HK-2 (cell line): Measurements from ENCODE around the gene CGNL1.

Experiments
- DNase-seq: peaks from one replicate; pipeline ENCODE4 v3.0.0-alpha.2; 2018; ENCODE audit not compliant: unreplicated experiment

CGNL1 gene

DNA sequence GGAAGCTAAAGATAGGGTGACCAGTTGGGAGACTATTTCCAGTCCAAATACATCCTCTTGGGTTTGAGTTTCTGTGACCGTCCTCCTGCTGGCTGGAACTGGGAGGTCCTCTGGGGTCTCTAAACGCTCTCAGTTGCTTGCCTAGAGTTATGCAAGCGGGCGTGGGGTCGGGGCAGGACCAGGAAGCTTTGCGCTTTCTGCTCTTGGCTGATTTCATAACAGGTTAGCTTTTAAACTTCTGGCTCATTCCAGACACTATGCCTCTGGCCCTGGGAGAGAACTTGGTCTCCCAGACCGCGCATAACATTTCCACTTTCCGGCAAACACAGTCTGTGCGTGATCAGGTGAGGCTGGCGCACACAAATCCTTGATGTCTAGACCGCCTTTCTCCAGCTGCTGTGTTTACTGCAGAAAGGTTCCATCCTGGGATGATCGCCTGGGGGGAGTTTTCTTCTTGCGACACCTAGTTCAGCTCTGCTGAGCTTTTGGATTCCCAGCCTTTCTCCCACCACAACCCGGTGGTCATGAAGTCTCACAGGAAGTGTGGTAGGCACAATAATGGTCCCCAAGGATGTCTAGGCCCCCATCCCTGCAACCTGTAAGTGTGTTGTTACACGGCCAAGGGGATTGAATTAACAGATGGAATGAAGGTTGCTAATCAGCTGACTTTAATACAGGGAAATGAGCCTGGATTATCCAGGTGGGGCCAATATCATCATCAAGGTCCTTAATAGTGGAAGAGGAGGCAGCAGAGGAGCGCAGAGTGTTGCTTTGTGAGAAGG, 23.6 kb upstream of the CGNL1 start:
- DNase-seq: no peak

DNA sequence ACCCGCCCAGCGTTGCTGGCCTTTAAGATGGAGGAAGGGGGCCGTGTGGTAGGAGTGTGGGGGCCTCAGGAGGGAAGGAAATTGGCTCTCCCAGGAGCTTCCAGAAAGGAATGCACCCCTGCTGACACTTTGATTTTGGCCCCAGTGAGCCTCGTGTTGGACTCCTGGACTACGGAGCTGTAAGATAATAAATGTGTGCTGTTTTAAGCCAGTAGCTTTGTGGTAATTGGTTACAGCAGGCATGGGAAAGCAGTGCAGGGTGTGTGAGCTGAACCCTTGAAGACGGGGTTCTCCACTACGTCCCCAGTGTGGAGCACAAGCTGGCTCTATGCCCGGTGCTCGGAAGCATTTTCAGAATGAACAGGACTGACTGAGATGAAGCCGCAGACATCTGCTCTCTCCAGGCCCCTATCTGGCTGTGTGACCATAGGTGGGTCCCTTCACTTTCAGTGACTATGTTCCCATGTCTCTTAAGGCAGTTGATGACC, 22.9 kb upstream of the CGNL1 start:
- DNase-seq: no peak

DNA sequence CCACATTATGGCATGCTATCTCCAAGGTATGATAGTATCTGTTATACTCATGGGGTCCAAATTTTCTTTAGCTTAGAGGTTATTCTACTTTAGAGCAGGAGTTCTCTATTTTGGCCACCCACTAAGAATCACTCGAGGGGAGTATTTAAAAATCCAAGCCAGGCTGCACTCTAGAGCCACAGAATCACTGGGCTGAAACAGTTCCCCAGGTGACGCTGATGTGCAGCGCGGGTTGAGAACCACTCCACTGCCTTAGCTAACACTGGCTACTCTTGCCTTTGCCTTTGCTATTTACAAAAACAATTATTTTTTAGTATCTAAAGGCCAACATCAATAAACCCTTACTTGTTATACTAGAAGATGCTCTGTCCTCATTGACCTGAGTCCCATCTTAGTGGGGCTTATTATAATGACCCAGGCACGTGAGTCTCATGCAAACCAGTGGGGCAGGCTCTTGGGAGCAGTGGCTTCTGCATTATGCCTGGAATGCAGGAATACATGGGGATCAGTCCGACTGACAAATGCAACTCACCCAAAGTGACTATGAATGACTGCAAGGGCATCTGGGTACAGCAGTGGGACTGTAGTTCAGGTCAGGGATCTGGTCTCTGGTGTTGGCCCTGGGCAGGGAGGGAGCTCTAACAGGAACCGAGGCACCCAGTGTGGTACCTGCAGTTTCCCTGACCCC, 21.7 kb upstream of the CGNL1 start:
- no peak for DNase-seq

DNA sequence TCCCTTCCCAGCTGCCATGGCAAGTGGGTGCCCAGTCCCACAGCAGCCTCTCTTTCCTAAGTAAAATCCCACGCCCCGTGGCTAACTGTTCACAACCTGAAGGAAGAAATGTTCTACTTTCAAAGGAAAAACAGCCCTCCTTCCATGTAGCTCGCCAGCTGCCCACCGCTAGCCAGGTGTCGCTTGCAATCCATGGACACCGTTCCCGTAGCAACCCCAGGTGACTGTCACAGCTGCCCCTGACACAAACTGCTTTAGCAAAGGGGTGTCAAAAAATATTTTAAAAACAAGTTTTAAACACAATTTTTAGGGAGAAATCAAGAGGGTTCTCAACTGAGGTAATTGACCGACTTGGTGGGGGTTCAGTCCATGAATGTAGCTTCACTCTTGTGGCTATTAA, 21.0 kb upstream of the CGNL1 start:
- no peak for DNase-seq

DNA sequence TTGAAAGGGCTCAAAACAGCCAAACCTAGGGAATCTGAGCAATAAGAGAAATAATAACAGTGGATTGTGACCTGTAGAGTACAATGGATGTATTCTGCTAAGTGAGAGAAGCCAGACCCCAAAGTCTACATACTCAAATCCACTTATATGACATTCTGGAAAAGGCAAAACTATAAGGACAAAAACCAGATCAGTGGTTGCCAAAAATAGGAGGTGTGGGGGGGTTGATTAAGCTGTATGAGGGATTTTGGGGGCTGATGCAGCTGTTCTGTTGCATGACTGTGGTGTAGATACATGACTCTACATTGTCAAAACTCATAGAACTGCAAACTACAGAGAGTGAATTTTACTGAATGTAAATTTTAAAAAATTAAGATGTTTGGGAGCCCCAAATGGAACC, 20.1 kb upstream of the CGNL1 start:
- no peak for DNase-seq

DNA sequence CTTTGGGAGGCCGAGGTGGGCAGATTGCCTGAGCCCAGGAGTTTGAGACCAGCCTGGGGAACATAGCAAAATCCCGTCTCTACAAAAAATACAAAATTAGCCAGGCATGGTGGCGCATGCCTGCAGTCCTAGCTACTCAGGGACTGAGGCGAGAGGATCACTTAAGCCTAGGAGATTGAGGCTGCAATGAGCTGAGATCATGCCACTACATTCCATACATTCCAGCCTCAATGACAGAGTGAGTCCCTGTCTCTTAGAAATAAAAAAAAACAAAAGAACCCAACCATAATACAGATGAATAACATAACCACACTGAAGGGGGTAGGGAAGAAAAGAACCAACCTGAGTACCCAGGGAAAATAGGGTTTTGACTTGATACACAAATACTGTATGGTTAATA, 19.7 kb upstream of the CGNL1 start:
- DNase-seq: peak; percentile 46

DNA sequence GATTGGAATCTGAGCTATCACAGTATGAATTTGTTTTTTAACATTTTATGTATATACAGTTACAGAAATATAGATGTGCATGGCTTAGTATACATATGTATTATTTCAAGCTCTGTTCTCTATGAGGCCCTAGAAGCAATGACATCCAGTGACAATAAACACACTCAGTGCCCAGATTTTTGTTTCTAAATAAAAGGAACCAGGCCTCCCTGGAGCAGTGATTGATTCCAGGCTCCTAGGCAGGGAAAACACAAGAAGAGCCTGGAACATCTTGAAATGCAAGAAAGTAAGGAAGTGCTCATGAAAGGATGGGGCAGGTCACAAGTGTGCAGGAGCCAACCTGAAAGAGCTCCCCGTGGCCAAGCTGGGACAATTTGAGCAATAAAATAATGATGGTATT, 18.5 kb upstream of the CGNL1 start:
- no peak for DNase-seq

DNA sequence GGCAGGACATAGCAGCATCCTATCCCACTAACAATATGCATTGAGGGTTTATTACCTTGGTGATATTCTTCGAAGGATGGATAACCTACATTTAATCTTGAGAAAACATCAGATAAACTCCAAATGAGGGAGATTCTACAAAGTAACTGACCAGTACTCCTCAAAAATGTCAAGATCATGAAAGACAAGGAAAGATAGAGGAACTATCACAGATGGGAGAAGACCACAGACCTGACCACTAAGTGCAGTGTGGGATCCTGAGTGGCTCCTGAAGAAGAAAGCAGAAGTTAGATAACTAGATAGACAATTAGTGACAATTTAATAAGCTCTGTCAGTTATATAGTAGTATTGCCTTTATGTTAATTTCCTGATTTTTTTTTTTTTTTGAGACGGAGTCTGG, 17.7 kb upstream of the CGNL1 start:
- no peak for DNase-seq

DNA sequence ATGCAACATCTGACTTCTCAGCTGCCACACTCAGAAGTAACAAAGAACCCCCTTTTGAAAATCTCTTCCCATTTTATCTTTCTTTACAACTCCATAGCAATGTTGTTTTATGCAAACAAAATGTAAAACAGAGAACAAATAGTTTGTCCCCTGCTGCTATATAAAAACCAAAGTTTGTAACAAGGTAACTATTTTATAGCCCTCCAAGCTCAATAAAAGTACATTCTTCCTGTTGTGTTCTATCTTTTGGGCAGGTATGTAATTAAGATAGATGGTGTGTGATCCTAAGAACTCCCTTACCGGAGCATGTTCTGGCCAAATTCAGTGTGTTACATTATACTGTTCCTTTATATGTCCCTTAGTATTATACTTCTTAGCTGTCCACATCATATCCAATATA, 12.6 kb upstream of the CGNL1 start:
- no peak for DNase-seq

DNA sequence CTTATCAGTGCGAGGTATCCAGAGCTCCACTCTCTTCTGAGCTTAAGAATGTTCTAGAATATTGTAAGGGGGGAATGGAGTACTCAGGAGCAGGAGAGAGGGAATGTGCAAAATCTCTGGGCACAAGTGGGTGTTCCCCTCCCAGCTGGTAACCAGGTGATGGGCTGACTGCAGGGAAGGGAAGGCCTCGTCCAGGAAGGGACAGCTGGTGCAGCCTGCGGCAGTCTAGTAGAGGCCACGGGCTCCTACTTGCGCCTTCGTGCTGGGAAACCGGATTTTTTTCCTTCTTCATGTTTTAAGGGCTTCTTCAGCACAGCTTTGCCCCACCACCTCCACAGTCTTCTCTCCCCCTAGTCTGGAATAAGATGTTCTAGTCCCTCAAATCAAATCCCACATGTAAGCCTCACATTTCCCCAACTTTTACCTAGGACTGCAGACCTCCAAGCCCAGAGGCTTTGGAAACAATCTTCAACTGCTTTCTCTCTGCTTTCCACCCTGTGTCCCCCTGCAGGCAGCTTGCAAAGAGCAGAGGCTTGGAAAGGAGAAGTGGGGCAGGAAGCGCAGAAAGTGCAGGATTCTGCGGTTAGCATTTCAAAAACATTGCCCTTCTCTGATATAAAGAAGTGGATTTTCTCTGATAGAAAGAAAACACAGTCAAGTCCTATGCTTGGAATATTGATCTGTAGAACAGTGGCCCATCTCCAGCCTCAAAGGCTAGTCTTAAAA, 11.9 kb upstream of the CGNL1 start:
- DNase-seq: no peak

DNA sequence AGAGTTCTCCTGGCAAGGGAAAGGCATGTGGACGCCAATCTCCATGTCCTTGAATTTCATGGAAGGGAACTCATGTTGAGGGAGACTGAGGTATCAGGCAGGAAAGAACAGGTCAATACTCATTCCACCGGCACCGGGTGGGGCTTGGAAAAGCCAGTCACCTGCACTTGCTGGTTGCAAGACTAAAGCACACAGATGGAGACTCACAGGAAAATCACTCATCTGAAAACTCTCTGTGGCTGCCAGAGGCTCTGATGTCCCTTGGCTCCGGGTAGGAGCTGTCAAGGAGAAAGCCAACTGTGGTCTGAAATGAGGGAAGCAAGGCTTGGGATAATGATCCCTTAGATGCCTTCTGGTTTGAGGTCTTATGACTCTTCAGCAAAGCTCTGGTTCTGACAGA, 8.7 kb upstream of the CGNL1 start:
- DNase-seq: no peak

DNA sequence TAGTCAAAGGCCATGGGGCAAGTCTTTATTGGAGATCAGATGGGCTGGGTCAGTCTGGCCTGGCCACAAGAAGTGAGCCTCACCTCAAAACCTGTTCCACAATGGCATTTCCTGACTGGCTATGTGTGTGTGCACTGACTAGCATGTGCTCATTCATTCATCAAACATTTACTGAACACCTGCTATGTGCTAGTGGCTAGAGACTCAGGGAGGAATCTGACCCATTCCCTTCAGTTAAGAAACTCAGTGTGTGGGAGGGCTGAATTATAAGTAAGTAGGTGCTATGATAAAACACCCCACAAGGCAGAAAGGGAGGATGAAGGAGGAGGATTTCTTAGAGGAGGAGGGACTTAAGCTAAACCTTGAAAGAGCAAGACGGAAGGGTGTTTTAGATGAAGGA, 5.4 kb upstream of the CGNL1 start:
- no peak for DNase-seq

DNA sequence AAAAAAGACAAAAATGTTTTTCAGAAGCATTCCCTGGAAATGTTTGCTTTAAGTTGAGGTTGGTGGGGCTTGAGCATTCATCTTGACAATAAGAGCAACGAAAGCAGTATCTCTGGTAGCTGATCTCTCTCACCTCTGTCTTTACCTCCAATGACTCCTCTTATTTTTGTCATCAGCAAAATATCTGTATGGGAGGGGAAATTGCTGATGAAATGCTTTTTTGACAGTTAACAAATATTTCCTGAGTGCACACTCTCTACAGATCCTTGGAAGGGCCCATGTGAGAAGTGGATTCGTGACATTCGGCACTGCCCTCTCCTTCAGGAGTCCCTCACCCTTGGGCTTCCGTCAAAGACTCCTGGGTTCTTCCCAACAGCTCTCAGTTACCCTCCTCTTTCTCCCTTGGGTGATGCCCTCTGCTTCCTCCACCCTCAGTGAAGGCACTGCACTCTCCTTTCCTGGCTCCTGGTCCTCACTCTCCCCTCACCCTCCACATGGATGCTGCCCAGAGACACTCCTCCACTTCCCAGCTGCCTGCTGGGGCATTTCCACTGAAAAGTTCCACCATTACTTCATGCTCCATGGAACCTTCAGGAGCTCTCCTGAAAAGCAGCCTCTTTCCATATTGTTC, 2.9 kb upstream of the CGNL1 start:
- no peak for DNase-seq

DNA sequence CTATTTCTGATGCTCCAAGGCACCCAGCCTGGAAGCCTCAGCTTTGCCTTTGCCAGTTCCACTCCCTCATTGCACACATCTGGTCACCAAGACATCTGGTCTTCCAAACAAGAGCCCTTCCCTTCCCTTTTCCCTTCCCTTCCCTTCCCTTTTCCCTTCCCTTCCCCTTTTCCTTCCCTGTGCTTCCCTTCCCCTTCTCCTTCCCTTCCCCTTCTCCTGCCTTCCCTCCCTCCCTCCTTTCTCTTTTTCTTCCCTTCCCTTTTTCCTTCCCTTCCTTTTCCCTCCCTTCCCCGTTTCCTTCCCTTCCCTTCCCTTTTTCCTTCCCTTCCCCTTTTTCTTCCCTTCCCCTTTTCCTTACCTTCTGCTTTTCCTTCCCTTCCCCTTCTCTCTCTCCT, 2.4 kb upstream of the CGNL1 start:
- DNase-seq: no peak

DNA sequence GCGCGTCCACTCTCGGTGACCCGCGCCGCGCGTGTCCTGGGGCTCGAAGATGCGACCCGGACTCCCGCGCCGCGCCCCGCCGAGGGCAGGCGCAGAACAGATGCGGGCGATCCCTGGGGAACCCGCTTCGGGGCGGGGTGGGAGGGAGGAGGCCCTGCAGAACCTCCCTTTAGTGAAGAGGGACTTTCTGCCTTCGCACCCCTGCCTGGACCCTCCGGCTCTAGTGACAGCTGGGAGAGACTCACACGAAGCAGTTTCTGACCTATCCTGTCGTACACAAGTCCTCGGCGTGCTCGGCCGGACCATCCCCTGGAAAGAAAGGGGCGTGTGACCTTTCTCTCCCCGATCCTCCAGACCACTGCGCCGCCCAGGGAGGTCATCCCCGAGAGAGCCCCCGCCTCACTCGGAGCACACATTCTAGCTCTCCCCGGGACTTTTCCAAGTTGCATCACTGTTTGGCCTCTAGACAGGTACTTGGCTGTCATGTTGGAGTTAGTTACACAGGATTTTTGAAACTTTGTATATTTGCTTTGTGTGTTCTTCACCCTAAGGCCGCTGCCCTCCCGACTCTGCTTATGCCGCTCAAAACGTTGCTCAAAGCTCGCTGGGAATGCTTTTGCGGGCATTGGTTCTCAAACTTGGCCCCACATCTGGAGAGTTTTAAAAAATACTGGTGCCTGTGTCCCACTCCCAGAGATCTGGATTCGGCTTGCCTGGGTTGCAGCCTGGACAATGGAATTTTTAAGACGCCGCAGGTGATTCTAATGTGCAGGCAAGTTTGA, 582 bp downstream of the CGNL1 start:
- peak; percentile 26 for DNase-seq

DNA sequence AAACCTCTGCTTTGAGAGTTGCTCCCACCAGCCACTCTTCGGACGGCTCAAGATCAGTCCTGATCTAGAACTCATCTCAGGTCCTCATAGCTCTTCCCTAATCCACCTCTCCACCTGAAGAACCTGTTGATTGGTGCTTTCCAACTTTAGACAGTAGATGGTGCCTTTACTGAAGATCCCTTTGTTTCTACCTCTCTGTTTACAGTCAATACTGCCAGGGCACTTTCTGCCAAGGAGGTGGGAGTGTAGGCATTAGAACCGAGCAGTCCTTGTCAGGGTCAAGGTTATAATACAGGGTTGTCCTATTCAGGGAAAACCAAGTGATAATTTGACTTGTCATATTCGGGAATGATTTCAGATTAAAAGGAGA, 1.2 kb downstream of the CGNL1 start:
- no peak for DNase-seq

DNA sequence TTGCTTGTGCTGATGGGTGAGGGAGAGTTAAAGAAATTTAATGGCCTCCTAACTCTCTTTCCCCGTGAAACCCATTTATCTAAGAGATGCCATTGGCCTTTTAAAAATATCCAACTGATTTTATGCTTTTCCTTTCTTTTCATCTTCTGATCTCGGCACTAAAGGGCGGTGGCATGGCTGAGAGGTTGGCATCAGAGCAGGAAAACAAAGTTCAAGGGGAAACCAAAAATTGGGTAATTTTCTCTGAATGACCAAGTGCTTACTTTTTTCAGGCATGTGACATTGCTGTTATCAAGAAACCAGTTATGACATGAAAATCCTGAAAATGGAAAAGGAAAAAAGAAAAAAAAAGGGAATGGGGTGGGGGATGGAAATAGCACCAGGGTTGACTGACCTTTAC, 3.2 kb downstream of the CGNL1 start:
- no peak for DNase-seq

DNA sequence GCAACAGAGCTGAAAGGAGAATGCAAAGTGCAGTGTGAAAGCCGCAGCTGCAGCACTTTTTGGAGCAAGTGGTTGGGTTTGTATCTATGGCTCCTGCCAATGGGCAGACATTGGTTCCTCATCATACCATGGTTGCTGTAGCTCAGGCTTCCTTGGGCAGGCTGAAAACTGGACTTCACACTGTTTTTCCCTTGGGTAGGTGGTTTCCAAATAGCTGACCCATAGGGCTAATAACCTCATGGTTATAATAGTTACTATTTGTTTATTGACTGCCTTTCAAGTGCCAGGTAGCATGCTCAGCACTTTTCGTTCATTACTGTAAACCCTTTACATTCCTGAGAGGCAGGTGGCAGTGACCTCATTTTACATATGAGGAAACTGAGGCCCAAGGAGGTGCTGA, 4.5 kb downstream of the CGNL1 start:
- DNase-seq: no peak

DNA sequence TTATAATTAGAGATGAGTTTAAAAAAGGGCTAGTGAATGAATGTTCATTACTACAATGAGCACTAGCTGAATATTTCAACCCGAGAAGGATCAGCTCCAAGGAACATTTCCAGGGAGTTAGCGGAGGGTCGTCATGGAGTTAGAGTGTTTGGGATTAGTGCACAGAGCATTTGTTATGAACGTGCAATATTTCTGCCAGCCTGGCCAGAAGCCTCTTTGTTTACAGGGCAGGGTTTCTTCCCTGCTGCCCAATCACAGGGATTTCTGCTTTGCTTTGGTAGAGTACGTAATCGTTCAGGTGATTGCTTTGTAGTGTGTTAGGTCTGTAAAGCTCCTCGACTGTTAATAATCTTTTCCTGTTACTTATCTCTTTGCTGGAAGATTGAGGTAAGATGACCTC, 5.9 kb downstream of the CGNL1 start:
- DNase-seq: no peak

DNA sequence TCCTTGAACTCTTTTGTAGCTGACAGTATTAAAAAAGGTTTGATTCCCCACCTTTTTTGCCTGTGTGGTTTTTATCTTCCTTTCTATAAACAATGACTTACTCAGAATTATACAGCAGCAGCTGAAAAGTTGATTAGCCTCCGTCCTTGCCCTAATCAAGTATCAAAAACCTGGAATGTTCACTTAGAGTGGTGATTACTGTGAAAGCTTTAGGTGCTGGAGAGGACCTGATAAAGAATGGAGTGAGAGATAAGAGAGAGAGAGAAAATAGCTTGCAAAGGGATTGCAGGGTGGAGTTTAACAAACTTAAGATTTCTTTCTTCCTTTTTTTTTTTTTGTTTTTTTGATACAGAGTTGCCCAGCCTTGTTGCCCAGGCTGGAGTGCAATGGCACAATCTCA, 6.7 kb downstream of the CGNL1 start:
- no peak for DNase-seq

DNA sequence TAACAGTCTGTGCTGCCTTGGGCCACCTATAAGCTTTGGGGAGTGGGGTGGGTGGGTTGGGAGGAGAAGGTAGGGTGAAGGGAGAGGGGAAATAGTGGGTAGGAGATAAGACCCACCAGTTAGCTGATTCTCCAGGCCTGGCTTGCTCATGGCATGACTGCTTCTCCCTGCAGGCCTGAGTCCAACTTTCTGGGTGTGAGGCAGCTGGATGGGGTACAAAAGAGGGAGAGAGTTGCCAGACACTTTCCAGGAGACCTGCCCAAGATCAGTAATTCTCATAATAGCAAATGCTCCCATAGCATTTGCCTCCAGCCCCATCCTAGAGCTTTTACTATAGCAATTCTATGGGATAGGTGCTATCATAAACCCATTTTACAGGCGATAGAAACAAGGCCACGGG, 7.7 kb downstream of the CGNL1 start:
- DNase-seq: no peak

DNA sequence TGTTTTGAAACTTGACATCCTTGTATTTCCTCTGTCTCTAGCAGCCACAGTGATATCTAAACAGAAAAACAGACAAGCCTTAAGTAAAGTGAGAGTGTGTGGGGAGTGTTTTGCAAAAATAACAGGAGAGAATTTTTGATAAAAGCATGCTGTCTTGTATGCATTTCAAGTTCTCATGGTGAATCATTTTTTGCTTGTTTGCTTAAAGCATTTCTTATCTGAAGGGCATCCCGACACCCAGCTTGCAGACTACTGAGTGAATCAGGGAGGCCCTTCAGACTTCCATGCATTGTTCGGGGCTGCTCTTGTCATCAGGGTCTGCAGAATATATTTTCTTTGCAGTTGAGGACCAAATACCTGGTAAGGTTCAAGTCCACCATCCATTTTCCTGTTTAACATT, 8.5 kb downstream of the CGNL1 start:
- no peak for DNase-seq
